ENCODE data around the gene SCAMP1.

DNA sequence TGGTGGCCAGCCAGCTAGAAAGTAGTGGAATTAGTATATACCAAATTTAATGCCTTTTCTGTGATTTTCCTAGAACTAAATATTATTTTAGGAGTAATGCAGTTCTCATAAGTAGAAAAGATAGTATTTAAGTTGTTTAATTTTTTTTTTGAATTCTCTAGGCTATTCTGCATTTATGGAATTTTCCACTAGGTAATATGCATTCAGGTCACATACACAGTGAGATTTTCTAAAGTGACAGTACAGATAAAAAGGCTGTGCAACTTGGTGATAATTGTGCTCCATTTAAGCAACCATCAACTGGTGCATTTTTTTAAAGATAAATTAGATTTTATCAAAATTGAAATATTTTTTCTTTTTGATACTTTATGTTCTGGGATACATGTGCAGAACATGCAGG is 111.5 kb downstream of the SCAMP1 start:
- TF ChIP-seq EZH2 (IDR thresholded peaks at IDR 0.05; ENCODE audit: insufficient read depth, poor library complexity, severe bottlenecking) (no peak), EZH2phosphoT487 (IDR thresholded peaks at IDR 0.05; ENCODE audit: insufficient read depth, low read depth) (no peak)
